Stimulated activated CD8-positive, alpha-beta memory T cell treated with anti-CD3 and anti-CD28 coated beads, Interleukin-15, amount 100 ng/mL, for 24 hours (primary cell): ENCODE results near the gene HSD17B14.
"Not testable (repeated sequence)": the region's sequence is repeated elsewhere in the genome, so short reads cannot be mapped to it uniquely, and the experiment has no call there.

Experiments used
- DNase-seq: peaks from one replicate; pipeline ENCODE4 v3.0.0-alpha.2; 2020; ENCODE audit warnings: low read depth

The HSD17B14 gene

GRCh38 chr19:48836089-48837017 lies at the start of gene HSD17B14:
HSD17B14 (minus strand) TSS chr19:48836491; CDS start chr19:48836411, 80 bp downstream.
- DNase-seq: no peak

GRCh38 chr19:48883726-48884125 lies 47.4 kb upstream of the HSD17B14 start:
- no peak for DNase-seq

- DNase-seq: no peak
Observed at GRCh38 chr19:48881741-48882657, 45.7 kb upstream of the HSD17B14 start.

GRCh38 chr19:48879696-48880095 lies 43.4 kb upstream of the HSD17B14 start:
- DNase-seq: not testable (repeated sequence)

- DNase-seq: no peak
Observed at GRCh38 chr19:48879025-48879637, 42.8 kb upstream of the HSD17B14 start.

GRCh38 chr19:48878196-48879024 lies 42.1 kb upstream of the HSD17B14 start:
- DNase-seq: no peak

- DNase-seq: no peak
Observed at GRCh38 chr19:48877855-48878195, 41.5 kb upstream of the HSD17B14 start.

GRCh38 chr19:48876043-48876981 lies 40.0 kb upstream of the HSD17B14 start:
- DNase-seq: not testable (repeated sequence)

GRCh38 chr19:48874303-48875135 lies 38.2 kb upstream of the HSD17B14 start:
- no peak for DNase-seq

GRCh38 chr19:48873476-48874302 lies 37.4 kb upstream of the HSD17B14 start:
- no peak for DNase-seq

- no peak for DNase-seq
Observed at GRCh38 chr19:48872884-48873475, 36.7 kb upstream of the HSD17B14 start.

- DNase-seq: peak; percentile 100
Observed at GRCh38 chr19:48872182-48872883, 36.0 kb upstream of the HSD17B14 start, which contains the start of gene PPP1R15A. PPP1R15A (plus strand) TSS chr19:48872421; CDS start chr19:48873234, 813 bp downstream.

GRCh38 chr19:48871471-48872181 lies 35.3 kb upstream of the HSD17B14 start:
- DNase-seq: not testable (repeated sequence)

- DNase-seq: no peak
Observed at GRCh38 chr19:48870048-48870447, 33.8 kb upstream of the HSD17B14 start.

GRCh38 chr19:48868114-48868886 lies 32.0 kb upstream of the HSD17B14 start, which contains the start of gene PLEKHA4:
PLEKHA4 (minus strand) TSS chr19:48868617; CDS start chr19:48867620, 997 bp downstream.
- DNase-seq: no peak

GRCh38 chr19:48867746-48868113 lies 31.4 kb upstream of the HSD17B14 start:
- DNase-seq: no peak
